ENCODE measurements around the gene ABCB4. TPM values are rescaled to one million over a fixed set of nuclear protein-coding genes. Genes with fewer than 3 reads are reported as not detected.
A peak's percentile ranks its signal among the peaks of the same experiment; 100 is the strongest.

The ABCB4 gene
- total RNA-seq, 1 experiment from 2014 or later: 0.20 TPM

GRCh38 chr7:87474533-87475358 lies 734 bp downstream of the ABCB4 start:
- H4K5ac ChIP-seq (ENCODE audit: insufficient read length, low read depth, low read length): no peak overlapping the region
- H3K27me3 ChIP-seq (ENCODE audit: insufficient read depth, low read length): peaks cover 5% of the 10 kb centered on the region; the same call in 1 of the 2 replicates
- no peak overlapping the region for H3K9ac ChIP-seq (ENCODE audit: extremely low read depth, insufficient read length, low read length)
- H3K23me2 ChIP-seq (ENCODE audit: insufficient read length, low read depth, low read length, poor library complexity, severe bottlenecking): peaks cover 8% of the 10 kb centered on the region
- peaks cover 8 to 9% of the 10 kb centered on the region in 2 experiments for H3K4me1 Mint-ChIP-seq
- WGBS (ENCODE audit: extremely low coverage, insufficient read length, low lambda C conversion rate): no CpG with 5 or more reads among the region's 14 CpGs
- peaks cover 0 to 3% of the 10 kb centered on the region in 2 experiments; a peak in 1 of 5 replicates for H3K9me3 Mint-ChIP-seq
- H2BK20ac ChIP-seq (ENCODE audit: low read depth, low read length, poor library complexity, severe bottlenecking): no peak overlapping the region
- H3K23ac ChIP-seq (ENCODE audit: insufficient read length, low read depth, low read length): no peak overlapping the region
- H3K9me3 ChIP-seq (ENCODE audit: control insufficient read depth, low read depth, low read length): no peaks in the 10 kb centered on the region
- H2BK120ac ChIP-seq (ENCODE audit: low read depth, low read length, poor library complexity, severe bottlenecking): no peak overlapping the region
- no peaks in the 10 kb centered on the region; a peak in 1 of 7 replicates for H3K36me3 Mint-ChIP-seq (ENCODE audit: insufficient read depth in 1 of 3, low read depth in 3 of 3)
- H3K56ac ChIP-seq (ENCODE audit: insufficient read length, low read depth, low read length): peak overlapping the region; percentile 77
- no peak overlapping the region for H2BK15ac ChIP-seq (ENCODE audit: low read depth, low read length)
- no peak overlapping the region for H2BK5ac ChIP-seq (ENCODE audit: insufficient read length, low read length)
- H3K27ac Mint-ChIP-seq: no peak overlapping the region
- no peak for DNase-seq
- H2BK12ac ChIP-seq (ENCODE audit: insufficient read length, low read depth, low read length): no peak overlapping the region
- peak overlapping the region; percentile 60 to 80 for H3K4me3 Mint-ChIP-seq
- H3K4me1 ChIP-seq (ENCODE audit: insufficient read depth, low read length): no peaks in the 10 kb centered on the region
- peak overlapping the region; percentile 99 for H3K4me2 ChIP-seq (ENCODE audit: insufficient read depth, insufficient read length, low read length)
- H3K79me1 ChIP-seq (ENCODE audit: insufficient read depth, low read depth, low read length, poor library complexity, severe bottlenecking): no peaks in the 10 kb centered on the region
- H4K8ac ChIP-seq (replicated peaks; ENCODE audit: insufficient read length, low read depth, low read length): no peak overlapping the region
- H3K27me3 Mint-ChIP-seq (ENCODE audit: low read depth): peaks cover 37% of the 10 kb centered on the region
- H3K14ac ChIP-seq (ENCODE audit: insufficient read depth, low read length): peak overlapping the region; percentile 81; the same call in 1 of the 2 replicates
- H4K91ac ChIP-seq (ENCODE audit: insufficient read length, low read depth, low read length): no peak overlapping the region
- H3K4ac ChIP-seq (ENCODE audit: low read depth, low read length): no peak overlapping the region
- no peak overlapping the region for H3K27ac ChIP-seq (ENCODE audit: insufficient read length, low read depth, low read length)
- TF ChIP-seq CTCF (conservative IDR thresholded peaks at IDR 0.05): no peak
- H4K20me1 ChIP-seq (ENCODE audit: control insufficient read depth, insufficient read depth, insufficient read length): no peaks in the 10 kb centered on the region
- no peak overlapping the region for H2AK5ac ChIP-seq (ENCODE audit: insufficient read length, low read length)
- no peak overlapping the region for H3T11ph ChIP-seq (ENCODE audit: low read length)
- no peak overlapping the region for H2AFZ ChIP-seq (ENCODE audit: low read length)
- no peak overlapping the region for H3K18ac ChIP-seq (ENCODE audit: insufficient read length, low read depth, low read length)
- no peaks in the 10 kb centered on the region for H3K79me2 ChIP-seq (ENCODE audit: insufficient read depth, low read length)
